Colon (tissue), 2 donors: ENCODE measurements around the gene DAB2IP.

Source experiments
- FAIRE-seq: peaks from 2 replicates; lab custom pipeline; 2012; peaks lifted over from hg19 to GRCh38; lab: Jason Lieb, UNC
- donor health status: control.
- donor health status: control.

DAB2IP gene

DNA sequence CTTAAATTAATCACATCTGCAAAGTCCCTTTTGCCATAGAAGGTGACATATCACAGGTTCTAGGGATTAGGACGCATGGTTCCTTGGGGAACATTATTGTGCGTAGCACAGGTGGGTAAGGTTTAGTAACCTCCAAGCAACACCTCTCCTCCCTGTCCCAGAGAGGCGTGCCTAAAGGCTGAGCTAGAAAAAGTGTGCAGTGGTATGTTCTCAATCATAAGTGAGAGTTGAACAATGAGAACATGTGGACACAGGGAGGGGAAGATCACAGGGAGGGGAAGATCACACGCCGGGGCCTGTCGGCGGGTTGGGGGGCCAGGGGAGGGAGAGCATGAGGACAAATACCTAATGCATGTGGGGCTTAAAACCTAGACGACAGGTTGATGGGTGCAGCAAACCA is 14.9 kb downstream of the DAB2IP start:
- no peak for FAIRE-seq

DNA sequence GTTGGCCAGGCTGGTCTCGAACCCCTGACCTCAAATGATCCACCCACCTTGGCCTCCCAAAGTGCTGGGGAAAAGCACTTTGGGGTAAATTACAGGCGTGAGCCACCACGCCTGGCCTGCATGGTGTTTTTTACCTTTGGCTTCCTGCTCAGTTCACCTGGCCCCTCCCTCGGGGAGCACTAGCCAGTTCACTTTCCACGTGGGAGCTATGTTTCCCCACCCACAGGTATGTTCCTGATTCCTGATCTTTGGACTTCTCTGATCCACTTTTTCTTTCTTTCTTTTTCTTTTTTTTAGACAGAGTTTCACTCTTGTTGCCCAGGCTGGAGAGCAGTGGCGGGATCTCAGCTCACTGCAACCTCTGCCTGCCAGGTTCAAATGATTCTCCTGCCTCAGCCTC is 15.8 kb downstream of the DAB2IP start:
- no peak for FAIRE-seq

DNA sequence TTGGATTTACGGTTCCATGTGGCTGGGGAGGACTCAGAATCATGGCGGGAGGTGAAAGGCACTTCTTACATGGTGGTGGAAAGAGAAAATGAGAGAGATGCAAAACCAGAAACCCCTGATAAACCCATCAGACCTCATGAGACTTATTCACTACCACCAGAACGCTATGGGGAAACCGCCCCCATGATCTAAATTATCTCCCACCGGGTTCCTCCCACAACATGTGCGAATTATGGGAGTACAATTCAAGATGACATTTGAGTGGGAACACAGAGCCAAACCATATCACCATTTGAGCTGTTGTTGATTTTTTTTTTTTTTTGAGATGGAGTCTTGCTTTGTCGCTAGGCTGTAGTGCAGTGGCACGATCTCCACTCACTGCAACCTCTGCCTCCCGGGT is 16.5 kb downstream of the DAB2IP start:
- no peak for FAIRE-seq

DNA sequence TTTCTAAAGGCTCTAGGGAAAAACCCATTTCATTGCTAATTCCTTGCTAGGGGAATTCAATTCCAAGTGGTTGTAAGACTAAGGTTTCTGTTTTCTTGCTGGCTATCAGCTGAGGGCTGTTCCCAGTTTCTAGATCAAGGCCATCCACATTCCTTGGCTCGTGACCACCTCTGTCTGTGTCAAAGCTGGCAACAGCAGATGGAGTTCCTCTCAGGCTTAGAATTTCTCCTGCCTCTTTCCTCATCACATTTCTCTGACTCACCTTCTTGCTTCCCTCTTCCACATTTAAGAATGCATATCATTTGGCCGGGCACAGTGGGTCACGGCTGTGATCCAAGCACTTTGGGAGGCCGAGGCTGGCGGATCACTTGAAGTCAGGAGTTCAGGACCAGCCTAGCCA is 19.0 kb downstream of the DAB2IP start:
- FAIRE-seq = no peak

DNA sequence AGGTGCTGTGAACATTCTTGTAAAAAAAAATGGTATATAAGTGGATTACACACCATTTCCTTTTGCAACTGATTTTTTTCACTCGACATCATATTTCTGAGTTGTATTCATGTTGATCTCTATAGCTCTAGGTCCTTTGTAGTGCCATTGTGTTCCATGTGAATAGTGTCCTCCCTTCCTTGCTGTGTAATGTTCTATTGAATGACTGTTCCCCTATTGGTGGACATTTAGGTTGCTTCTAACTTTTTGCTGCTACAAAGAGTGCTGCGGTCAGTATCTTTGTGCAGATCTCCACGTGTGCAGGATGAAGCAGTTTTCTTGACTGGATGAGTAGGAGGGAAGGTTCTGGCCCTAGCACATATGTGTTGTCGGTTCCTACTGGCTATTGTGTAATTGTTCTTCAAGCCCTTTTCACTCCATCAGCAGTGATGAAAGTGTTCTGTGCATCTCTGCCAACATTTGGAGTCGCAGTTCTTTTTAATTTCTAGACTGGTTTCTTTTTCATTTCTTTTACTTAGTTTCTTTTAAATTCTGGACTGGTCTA is 20.2 kb downstream of the DAB2IP start:
- FAIRE-seq = no peak

DNA sequence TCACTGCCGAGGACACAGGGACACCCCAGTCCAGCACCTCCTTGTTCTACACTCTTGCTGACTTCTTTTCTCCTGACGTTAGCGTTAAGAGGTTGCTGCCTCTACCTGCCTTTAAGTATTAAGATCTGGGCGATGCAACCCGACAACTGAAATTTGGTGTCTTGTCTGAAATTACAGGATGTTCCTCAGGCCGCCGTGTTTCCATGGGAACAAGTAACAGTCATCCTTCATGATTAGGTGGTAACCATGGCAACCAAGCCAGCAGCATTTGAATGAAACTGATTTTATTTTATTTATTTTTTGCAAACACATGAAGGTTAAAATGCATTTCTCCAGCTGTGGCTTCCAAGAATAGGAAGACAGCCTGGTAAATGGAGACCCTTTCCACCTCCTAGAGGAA is 20.8 kb downstream of the DAB2IP start:
- FAIRE-seq = no peak

DNA sequence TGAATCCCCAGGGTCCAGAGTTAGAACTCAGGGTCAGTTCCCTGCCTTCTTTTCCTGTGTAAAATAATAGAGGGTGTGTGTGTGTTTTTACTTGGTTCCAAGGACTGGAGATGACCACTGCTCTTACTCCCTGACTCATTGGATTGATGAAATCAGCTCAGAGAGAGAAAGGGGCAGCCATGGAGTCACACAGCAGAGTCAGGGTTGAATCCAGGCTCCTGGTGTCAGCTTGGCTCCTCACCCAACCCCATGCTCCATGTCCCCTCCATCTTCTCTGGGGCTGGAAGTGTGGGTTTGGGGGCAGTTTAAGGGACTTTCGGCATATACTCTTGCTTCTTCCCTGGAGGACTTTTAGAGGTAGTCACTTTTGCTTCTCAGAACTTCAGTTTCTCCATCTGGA is 21.6 kb downstream of the DAB2IP start:
- no peak for FAIRE-seq

DNA sequence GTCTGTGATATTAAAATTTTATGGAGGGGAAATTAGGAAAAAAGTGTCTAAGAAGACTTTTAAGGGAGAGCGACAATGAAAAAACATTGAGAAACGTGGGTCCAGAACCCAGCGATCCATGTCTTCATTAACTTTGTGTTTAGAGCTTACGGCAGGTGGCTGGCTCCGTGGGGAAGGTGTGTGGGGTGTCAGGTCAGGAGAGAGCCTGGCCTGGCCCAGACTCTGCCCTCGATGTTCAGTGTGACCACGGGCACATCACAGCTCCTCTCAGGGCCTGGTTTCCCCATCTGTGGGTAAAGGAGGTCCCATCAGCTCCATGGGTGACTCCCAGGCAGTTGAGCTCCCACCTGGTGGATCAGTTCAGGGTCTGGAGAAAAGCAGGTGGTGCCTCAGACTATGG is 22.1 kb downstream of the DAB2IP start:
- FAIRE-seq = no peak

DNA sequence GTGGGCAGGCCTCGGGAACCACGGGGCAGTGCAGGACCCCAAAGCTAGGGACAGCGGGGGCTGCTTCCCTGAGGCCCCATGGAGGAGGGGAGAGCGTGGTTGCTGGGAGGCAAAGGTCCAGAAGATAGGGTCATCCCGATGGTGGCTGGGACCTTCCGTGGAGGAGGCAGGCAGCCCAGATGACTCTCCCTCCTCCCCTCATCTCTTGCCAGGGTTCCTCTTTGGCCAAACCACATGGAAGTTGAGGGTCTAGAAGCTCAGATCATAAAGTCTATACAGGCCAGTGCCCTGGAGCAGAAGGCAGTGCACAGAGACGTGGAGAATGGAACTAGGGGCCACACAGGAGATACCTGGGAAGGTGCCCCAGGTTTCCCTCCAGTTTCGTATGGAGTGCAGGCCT is 22.6 kb downstream of the DAB2IP start:
- no peak for FAIRE-seq

DNA sequence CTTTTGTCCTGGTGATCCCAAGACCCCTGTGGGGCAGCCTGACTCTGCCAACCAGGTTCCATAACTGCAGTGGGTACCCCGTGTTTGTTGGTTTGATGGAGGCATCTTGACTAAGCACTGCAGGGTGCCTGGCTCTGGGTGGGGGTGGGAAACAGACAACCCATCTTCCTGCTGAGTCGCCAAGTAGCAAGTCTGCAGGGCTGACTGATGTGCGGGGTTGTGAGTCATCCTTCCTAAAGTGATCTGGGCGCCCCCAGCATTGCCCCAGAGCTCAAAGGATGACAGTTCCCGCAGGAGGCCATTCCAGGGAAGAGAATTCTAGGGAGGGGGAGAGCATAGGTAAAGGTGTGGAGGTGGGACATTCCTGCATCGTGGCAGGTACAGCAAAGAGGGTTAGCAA is 23.5 kb downstream of the DAB2IP start:
- no peak for FAIRE-seq

DNA sequence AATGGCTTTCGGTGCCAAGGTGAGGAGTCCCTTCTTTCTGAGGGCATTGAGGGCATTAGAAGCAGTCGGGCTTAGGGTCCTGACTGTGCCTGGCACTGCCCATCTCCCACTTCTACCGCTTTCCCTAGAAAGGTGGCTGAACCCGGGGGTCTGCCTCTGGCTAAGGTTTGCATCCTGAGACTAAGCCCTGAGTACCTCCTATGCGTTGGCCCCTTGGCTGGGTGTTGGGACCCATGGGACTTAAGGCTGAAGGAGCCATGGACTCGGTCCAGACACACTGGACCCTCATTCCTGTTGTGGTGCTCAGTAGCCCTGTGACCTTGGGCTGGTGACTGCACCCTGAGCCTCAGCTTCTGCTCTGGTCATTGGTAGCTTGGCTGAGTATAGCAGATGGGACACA is 23.9 kb downstream of the DAB2IP start:
- no peak for FAIRE-seq

DNA sequence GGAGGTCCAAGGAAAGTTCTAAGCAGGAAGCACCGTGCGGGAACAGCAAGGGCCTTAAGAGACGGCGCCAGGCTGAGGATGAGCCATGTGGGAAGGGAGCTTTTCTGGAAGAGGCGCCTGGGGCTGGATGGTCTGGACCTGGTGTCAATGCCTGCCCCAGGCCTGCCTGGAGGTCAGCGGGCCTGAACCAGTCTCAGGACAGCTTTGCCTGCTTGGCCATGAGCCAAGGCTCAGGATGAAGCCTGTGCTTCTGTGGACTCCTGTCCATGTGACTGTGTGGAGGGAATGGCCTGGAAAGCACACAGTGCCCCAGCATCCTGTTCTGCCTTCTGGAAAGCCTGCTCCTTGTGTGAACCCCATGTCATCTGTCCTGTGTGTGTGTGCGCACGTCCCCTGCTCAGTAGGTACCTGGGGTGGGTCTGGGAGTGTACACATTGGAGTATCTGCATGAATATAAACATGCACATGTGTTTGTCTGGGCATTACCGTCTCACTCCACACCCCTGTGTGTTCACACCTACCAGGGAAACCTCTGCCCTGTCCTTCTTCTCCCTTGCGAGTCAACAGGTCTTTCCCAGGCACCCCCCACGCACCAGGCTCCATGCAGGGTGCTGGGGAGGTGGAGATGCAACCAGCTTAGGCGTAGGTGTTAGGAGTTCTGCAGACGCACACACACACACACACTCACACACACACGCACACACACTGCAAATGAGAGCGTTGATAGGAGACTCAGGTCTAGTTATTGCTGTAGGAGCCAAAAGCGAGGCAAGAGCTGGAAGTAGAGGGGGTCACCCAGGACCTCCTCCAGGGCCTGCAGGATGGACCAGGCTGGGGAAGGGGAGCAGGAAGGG is 24.8 kb downstream of the DAB2IP start:
- FAIRE-seq = no peak

DNA sequence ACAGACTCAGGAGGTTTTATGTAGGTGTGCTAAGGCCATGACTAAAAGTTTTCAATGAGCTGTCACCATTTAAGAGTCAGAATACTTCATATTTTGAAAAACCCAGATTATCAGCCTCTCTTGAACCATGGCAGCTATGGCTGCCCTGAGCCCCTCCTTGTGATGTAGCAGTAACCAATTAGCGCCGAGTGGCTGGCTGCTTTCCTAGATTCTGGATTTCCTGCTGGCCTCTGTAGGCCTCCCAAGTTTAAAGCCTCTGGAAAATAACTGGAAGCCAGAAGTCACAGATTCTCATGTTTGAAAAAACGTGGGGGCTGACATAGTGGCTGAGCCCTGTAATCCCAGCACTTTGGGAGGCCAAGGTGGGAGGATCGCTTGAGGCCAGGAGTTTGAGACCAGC is 25.5 kb downstream of the DAB2IP start:
- no peak for FAIRE-seq

DNA sequence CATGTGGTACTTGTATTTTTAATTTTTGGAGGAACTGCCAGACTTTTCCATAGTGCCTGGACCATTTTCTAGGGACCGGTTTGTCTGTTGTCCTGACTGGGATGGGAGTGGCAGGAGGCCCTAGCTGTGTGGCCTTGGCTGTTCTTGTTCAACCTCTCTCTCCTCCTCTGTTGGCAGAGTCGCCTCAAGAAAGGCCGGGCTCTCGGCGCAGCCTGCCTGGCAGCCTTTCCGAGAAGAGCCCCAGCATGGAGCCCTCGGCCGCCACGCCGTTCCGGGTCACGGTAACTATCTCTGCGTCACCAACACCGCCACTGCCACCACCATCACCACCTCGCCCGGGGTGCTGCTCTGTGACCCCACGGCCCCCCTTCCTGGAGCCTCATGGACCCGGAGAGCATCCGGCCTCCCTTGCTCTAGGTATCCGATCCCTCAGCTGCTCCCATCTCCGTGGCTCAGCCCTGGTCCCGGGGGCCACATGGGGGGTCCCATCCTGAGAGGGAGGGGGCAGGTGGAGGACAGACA is 27.1 kb downstream of the DAB2IP start:
- FAIRE-seq = no peak

DNA sequence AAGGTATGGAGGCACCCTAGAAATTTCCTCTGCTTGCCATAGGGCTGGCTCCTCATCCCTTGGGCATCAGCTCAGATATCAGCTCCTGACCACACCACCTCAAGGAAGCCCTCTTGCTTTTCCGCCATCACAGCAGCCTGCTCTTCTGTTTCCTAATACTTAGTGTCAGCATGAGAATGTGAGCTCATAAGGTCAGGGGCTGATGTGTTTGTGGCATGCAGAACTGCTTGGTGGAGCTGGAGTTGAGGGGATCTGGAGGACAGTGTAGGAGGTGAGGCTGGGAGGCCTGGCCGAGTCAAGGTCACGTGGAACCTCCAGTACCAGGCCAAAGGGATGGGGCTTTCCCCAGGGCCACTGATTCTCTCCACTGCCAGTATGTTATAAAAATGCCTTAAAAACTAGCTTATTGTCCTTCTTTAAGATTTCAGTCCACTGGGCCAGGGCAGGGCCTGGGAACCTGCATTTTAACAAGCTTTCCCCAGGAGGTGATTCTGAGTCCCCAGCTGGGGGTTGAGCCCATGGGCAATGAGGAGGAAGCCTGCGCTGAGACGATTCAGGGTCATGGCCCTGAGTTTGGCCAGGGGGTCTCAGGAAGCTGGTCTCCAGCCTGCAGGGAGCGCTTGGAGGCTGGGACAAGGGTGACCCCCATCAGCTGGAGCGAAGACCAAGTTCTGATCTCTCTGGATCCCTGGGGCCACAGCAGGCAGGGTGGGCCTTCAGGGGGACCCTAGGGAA is 28.6 kb downstream of the DAB2IP start:
- FAIRE-seq = no peak

DNA sequence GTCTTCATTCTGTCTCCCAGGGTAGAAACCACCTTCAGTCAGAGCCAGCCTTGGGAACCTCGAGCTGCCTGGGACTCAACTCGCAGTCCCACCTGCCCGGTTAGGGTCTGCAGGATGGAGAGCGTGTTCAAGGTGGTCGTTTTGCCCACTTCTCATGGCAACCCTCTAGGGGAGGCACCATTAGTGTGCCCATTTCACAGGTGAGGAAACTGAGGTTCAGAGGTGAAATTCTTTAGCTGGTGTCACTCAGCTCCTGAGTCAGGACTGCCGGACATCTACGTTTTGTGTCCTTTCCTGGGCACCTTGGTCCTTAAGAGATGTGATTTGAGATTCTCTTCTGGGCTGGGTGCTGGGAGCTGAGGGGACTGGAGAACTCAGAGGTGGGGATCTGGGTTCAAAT is 30.0 kb downstream of the DAB2IP start:
- FAIRE-seq = no peak

DNA sequence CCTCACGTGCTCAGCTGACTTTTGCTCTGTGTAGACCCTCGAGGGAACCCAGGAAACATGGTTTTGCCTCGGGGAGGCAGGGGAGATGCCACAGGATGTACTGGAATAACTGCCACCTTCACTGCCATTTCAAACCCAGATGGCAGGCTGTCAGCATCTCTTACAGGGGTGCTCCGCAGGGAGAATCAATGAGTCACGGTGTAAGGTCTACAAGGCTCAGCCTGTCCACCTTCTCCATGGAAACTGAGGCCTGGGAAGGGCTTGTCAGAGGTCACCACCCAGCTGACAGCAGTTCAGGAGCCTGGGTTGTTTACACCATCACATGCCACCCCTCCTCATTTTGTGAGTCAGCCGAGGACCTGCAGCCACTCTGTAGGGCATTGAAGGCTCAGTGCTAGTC is 30.8 kb downstream of the DAB2IP start:
- FAIRE-seq = no peak

DNA sequence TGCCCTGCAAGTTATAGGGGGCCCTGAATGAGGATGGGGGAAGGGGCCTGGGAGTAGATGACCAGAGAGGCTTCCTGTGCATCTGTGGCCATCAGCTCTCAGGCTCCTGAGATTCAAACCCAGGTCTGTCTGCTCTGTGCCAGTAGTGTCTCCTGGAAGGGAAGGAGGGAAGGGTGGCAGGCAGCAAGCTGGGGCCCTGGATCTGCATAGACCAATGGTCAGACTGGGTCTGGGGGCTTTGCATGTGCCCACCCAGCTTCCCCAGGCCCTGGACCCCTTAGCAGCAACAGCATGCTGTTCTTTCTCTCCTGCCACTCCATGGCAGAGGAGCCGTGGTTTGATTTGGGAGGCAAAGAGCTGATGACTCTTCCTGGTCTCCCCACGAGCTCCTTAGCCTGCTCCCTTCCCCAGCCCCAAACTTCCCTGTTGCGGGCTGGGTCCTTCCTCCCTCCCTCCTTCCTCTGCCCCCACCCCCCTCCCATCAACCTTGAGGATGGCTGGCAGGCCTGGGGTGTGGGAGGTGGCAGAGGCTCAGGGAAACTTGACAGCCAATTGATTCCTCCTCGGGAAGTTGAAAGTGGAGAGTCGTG is 31.6 kb downstream of the DAB2IP start:
- FAIRE-seq = no peak

DNA sequence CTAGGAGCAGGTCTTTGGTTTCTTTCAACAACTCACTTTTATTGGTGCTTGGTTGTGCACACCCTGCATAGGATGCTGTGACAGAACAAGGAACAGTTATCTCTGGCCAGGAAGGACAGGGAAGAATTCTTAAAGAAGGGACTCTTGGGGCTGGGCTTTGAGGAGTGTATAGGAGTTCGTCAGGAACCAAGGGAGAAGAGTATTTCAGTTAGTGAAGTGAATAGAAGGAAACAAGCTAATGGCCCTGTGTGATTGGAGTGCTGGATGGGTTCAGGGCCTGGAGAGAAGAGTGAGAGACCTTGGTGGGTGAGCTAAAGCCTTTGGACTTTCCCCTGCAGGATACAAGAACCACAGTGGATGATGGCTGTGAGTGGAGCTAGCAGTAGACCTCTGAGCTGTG is 32.2 kb downstream of the DAB2IP start:
- FAIRE-seq = no peak

DNA sequence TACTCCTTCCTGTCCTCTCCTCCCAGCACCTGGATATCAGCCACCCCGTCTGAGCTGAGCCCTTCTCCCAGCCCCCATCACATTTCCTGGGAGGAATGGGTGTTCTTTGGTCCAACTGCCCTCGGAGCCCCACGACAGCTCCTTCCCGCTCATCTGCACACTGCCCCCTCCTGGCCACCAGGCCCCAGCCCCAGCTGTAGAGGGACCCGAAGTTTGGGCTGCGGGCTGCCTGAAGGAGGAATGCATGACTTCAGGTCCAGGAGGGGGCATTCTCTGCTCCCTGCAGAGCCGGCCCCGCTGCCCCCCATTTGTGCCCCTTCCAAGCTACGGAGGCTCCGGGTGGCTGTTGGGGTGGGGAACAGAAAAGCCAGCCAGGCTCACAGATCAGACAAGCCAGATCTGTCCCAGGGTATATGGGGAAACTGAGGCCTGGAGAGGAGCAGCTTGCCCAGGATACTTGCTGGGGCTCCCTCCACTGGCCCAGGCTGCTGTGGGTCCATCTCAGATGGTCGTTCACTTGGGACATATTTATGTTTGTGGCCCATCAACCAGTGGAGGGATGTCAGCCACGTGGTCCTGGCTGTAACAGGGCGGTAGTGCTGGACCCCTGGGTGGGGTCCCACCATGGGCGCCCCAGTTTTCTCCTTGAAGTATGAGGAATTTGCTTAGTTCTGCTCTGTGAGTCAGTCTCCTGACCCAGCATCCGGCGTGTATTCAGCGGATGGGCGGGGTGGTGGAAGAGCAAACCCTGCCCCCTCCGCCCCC is 33.1 kb downstream of the DAB2IP start:
- no peak for FAIRE-seq

DNA sequence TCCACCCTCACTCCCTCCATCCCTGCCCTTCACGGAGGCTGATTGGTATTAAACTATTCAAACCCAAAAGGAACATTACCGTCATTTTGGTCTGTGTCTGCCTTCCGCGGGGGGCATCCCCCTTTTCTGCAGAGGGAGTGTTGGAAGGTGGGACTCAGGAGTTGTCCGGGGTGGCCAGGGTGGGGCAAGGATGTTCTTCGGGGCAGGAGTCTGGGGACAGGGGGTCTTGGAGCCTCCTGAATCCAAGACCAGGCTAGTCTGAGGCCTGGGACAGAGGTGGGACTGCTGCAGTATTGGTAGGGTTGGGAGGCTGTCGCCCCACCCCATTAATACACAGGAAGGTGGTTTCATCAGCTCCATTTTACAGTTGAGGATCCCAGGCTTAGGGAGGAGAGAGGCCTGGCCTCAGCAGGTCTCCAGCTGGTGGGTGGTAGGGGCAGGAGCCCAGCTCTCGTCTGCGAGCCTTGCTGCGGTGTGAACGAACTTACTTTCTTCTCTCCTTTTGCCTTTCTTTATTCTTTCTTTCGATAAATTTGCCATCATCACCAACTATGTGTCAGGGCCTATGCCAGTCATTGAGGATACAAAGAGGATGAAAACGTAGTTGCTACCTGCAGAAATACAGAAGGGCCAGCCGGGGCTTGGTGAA is 33.8 kb downstream of the DAB2IP start:
- FAIRE-seq = no peak
